Nephron (organoid): Measurements from ENCODE around the gene PTH2.

Experiments
- H3K27ac Mint-ChIP-seq, 3 experiments: 2 replicates each; pipeline ENCODE4 v1.8.0; 2020; ENCODE audit warnings: mixed read lengths in 3 of 3, mild to moderate bottlenecking in 2 of 3, moderate library complexity in 1 of 3
- H3K27me3 Mint-ChIP-seq: 2 replicates; pipeline ENCODE4 v1.8.0; 2021; ENCODE audit warnings: low read depth, mild to moderate bottlenecking, moderate library complexity, mixed read lengths
- H3K36me3 Mint-ChIP-seq: 2 replicates; pipeline ENCODE4 v1.8.0; 2020; ENCODE audit warnings: low read depth, mixed read lengths
- H3K4me1 Mint-ChIP-seq: 2 replicates; pipeline ENCODE4 v1.8.0; 2020; ENCODE audit warnings: mixed read lengths
- H3K4me3 Mint-ChIP-seq, 3 experiments: 2 replicates each; pipeline ENCODE4 v1.8.0; 2020; ENCODE audit warnings: mild to moderate bottlenecking in 3 of 3, mixed read lengths in 3 of 3, moderate library complexity in 2 of 3
- H3K9me3 Mint-ChIP-seq: 2 replicates; pipeline ENCODE4 v1.8.0; 2020; ENCODE audit warnings: mixed read lengths
- TF ChIP-seq, protein P1 (sequence below), 3 experiments: fragments of 200-600 bp; sonication (generic); IDR thresholded peaks; one replicate each; pipeline ENCODE4 v1.5.0; 2021; ENCODE audit warnings: antibody characterized with exemption in 3 of 3; ENCODE audit not compliant: unreplicated experiment in 3 of 3

Gene PTH2

DNA sequence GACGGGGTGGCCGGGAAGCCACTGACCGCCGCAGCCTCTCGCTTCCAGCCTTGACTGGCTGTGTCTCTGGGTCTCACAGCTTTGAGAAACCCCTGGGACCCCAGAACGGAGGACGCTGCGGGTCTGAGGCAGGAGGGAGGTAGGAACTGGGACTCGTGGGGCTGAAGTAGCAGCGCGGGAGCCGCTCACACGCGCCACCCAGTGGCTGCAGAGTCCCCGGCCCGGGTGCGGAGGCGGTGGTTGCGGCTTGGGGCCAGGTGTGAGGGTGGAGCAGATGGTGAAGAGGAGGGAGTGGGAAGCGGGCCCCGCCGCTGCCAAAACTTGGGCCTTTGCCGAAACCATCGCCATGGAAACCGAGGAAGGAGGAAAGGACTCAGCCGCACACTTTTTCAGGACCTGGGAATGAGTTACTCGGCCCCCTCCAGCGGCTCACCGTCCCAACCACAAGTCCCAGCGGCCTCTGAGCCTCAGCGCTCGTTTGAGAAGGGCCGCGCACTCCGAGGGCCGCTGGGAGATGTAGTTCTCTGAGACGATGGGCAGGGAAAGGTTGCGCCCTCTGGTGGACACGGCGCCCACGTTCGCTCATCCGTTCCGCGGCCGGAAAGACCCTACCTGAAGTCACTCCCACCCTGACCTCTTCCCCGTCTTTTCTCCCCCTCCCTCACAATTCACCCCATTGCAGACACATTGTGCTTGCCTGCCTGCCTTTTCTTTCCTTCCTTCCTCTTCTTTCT lies 20.3 kb upstream of the PTH2 start:
- Mint-ChIP-seq H3K36me3 (peaks cover 9% of the 10 kb centered on the region), H3K9me3 (no peaks in the 10 kb centered on the region), H3K4me3 (peak overlapping the region; percentile 79 to 82 (median 82)), H3K27ac (peak overlapping the region; percentile 44 to 88 (median 73)), H3K4me1 (peaks cover 20% of the 10 kb centered on the region), H3K27me3 (peaks cover 56% of the 10 kb centered on the region)
- TF ChIP-seq, protein P1, sequence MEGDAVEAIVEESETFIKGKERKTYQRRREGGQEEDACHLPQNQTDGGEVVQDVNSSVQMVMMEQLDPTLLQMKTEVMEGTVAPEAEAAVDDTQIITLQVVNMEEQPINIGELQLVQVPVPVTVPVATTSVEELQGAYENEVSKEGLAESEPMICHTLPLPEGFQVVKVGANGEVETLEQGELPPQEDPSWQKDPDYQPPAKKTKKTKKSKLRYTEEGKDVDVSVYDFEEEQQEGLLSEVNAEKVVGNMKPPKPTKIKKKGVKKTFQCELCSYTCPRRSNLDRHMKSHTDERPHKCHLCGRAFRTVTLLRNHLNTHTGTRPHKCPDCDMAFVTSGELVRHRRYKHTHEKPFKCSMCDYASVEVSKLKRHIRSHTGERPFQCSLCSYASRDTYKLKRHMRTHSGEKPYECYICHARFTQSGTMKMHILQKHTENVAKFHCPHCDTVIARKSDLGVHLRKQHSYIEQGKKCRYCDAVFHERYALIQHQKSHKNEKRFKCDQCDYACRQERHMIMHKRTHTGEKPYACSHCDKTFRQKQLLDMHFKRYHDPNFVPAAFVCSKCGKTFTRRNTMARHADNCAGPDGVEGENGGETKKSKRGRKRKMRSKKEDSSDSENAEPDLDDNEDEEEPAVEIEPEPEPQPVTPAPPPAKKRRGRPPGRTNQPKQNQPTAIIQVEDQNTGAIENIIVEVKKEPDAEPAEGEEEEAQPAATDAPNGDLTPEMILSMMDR (IDR thresholded peaks at IDR 0.05; ENCODE audit: unreplicated experiment in 3 of 3) = peak; percentile 89 to 98 (median 91)

DNA sequence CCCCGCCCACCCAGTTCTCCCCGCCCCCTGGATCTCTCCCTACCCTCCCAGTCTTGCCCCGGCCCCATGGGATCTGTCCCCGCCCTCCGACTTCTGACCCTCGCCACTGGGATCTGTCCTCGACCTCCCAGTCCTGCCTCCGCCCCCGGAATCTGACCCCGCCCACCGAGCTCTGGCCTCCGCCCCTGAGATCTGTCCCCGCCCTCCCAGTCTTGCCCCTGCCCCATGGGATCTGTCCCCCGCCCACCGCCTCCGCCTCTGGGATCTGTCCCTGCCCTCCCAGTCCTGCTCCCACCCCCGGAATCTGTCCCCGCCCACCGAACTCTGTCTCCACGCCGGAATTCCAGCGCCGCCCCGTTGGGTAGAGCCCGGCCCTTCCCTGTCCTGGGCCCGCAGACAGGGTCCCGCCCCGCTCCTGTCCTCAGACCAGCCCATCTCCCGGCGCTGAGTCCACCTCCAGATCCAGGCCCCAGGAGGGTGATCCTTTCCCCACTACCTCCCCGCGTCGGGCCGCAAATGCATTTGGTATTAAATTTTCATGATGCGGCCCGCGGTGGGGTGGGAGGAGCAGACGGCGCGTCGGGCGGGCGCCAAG lies 19.6 kb upstream of the PTH2 start:
- H3K36me3 Mint-ChIP-seq = peaks cover 3% of the 10 kb centered on the region
- H3K4me3 Mint-ChIP-seq = peak overlapping the region; percentile 79 to 82 (median 82)
- peaks cover 62% of the 10 kb centered on the region for H3K27me3 Mint-ChIP-seq
- H3K4me1 Mint-ChIP-seq = peaks cover 27% of the 10 kb centered on the region
- TF ChIP-seq, protein P1 (IDR thresholded peaks at IDR 0.05; ENCODE audit: unreplicated experiment in 3 of 3) = no peak
- H3K9me3 Mint-ChIP-seq = no peaks in the 10 kb centered on the region
- H3K27ac Mint-ChIP-seq = peak overlapping the region; percentile 44 to 88 (median 73)

- Mint-ChIP-seq H3K27me3 (peaks cover 68% of the 10 kb centered on the region), H3K36me3 (peaks cover 3% of the 10 kb centered on the region), H3K9me3 (no peaks in the 10 kb centered on the region), H3K27ac (peak overlapping the region; percentile 44 to 88 (median 73)), H3K4me1 (peaks cover 27% of the 10 kb centered on the region), H3K4me3 (peak overlapping the region; percentile 79 to 82 (median 82))
- TF ChIP-seq, protein P1 (IDR thresholded peaks at IDR 0.05; ENCODE audit: unreplicated experiment in 3 of 3) = no peak
Observed at GRCh38 chr19:49442354-49442753, 19.1 kb upstream of the PTH2 start.

DNA sequence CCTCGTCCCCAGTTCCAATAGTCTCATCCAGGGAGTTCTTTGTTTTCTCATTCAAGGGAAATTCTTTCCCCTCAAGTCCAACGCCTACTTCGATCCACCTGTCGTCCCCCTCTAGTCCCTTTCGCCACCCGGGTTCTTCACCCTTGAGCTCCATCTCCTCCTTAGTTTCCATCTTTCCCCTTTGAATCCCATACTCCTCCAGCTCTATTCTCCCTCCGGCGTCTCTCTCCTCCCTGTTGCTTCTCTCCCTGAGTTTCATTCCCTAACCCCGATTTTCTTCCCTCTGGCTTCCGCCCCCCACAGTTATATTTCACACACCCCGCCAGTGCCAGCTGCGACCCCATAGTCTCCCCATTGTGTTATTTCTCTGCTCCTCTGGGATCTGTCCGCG lies 18.7 kb upstream of the PTH2 start:
- peaks cover 3% of the 10 kb centered on the region for H3K36me3 Mint-ChIP-seq

DNA sequence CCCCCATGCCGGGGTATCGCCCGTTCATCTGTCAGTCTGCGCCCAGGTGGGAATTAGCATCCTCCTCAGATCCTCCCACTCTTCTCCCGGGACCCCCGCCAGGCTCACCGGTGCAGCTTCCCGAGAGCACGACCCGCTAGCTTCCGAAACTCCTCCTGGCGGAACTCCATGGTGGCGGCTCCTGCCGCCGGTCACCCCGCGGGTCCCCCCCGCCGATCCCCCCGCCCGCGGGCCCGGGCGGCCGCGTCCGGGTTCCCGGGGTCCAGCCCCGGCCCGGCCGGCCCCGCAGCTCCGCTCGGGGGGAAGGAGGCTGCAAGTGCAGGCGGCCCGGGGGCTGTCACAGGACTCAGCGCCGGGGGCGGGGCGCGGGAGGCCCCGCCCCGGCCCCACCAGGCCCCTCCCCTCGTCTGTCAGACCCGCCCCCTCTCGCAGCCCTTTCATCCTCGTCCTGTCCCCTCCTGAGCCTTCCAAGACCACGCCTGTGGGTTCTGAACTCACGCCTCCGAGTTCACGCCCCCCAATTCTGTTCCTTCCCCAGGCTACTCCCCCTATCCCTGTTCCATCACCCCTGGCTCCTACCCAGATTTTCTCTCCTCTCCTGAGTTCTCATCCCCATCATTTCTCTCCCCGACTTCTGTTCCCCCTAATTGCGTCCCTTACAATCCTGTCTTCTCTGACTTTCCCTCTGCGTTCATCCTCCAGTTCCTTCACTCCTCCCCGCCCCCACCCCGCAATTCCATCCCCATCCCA lies 18.1 kb upstream of the PTH2 start, which contains the start of gene SLC17A7:
TSS of gene SLC17A7 (minus strand) at position 318 of the 750 bp plus-strand sequence. CDS start at position 170, 148 bp downstream.
- Mint-ChIP-seq H3K36me3 (peaks cover under 1% of the 10 kb centered on the region), H3K9me3 (no peaks in the 10 kb centered on the region), H3K4me1 (peaks cover 27% of the 10 kb centered on the region), H3K27ac (peak within 1 kb of the TSS; percentile 44 to 88 (median 73)), H3K4me3 (peak within 1 kb of the TSS; percentile 79 to 83 (median 82)), H3K27me3 (peaks cover 77% of the 10 kb centered on the region)
- TF ChIP-seq, protein P1 (IDR thresholded peaks at IDR 0.05; ENCODE audit: unreplicated experiment in 3 of 3) = no peak

More for the DNA sequence above, 18.7 kb upstream of the PTH2 start:
- Mint-ChIP-seq H3K27me3 (peaks cover 72% of the 10 kb centered on the region), H3K27ac (peak overlapping the region; percentile 3 to 88 (median 44)), H3K4me3 (peak overlapping the region; percentile 79 to 82 (median 82)), H3K9me3 (no peaks in the 10 kb centered on the region), H3K4me1 (peaks cover 27% of the 10 kb centered on the region)
- TF ChIP-seq, protein P1 (IDR thresholded peaks at IDR 0.05; ENCODE audit: unreplicated experiment in 3 of 3) = no peak
